Pancreas (tissue), 10 donors: Measurements from ENCODE around the gene ARMC6. TPM values are rescaled to one million over a fixed set of nuclear protein-coding genes. Genes with fewer than 3 reads are reported as not detected.

Experiments used
- ATAC-seq, 4 donors: fragments of 200-7000 bp; cut with Tn5 transposase; one replicate each; pipeline versions ENCODE4 v1.8.0 to v1.9.1; 2020; ENCODE audit warnings: mild to moderate bottlenecking in 4 of 4, moderate library complexity in 4 of 4
- DNase-seq, 6 donors: peaks; one replicate each; pipeline ENCODE4 v3.0.0-alpha.2; 2020
- FAIRE-seq: peaks from 2 replicates; lab custom pipeline; 2012; peaks lifted over from hg19 to GRCh38; lab: Jason Lieb, UNC
- H3K27ac ChIP-seq, 4 donors: fragments of 200-600 bp; sonication (generic); 1 replicate in 3 of 4; 2 replicates in 1 of 4; pipeline versions ENCODE4 v1.5.0 to v1.8.0; 2020
- H3K27me3 ChIP-seq, 4 donors: fragments of 200-600 bp; one replicate each; pipeline ENCODE4 v1.8.0; 2021
- H3K36me3 ChIP-seq, 3 donors: fragments of 200-600 bp; sonication (generic) in 1 of 3; one replicate each; pipeline versions ENCODE4 v1.5.0 to v1.8.0; 2020 to 2021
- H3K4me1 ChIP-seq, 3 donors: fragments of 200-600 bp; one replicate each; pipeline ENCODE4 v1.8.0; 2021
- H3K4me3 ChIP-seq, 4 donors: fragments of 200-600 bp; sonication (generic) in 2 of 4; one replicate each; pipeline versions ENCODE4 v1.5.0 to v1.8.0; 2020 to 2021
- H3K9me3 ChIP-seq, 4 donors: fragments of 200-600 bp; one replicate each; pipeline ENCODE4 v1.8.0; 2021
- WGBS, 2 donors: extraction: QIAGEN DNeasy Blood & Tissue Kit; methylation state at CpG; one replicate each; pipeline ENCODE4 v1.1.7; 2013; 5-methylcytosine and 5-hydroxymethylcytosine counted together
- intact Hi-C, 3 donors: fragments of 100-400 bp; cut with DNase I; formaldehyde crosslinking; loops; one replicate each; pipeline versions ENCODE4 v1.11.1 to v1.14.2; 2022
- polyA plus RNA-seq, 2 donors: library from polyadenylated mRNA; stranded (reverse); fragments of 200-250 nt; gene quantifications; one replicate each; pipeline ENCODE4 v1.2.3, GENCODE V29; 2013
- total RNA-seq, 6 donors: library from RNA; stranded (reverse); fragmentation: NEBNext Ultra II Directional in 4 of 6; extraction: Animal tissue kit (Norgen Biotek cat#: 25700) in 4 of 6; gene quantifications; one replicate each; pipeline versions ENCODE4 v1.2.1 to v1.2.4, GENCODE V29; 2021 to 2023
- TF ChIP-seq, protein P1 (sequence below), 4 donors: fragments of 200-600 bp; sonication (generic) in 3 of 4; IDR thresholded peaks; one replicate each; pipeline versions ENCODE4 v1.5.0 to v1.8.0; 2021; ENCODE audit warnings: antibody characterized with exemption in 4 of 4
- donor health status: healthy with polysubstance abuse.
- donor health status: DM: no; HTN: no; CAD: no; lungs with moderate emphysema.
- donor health status: DM: no; HTN: no; CAD: no.
- donor health status: control.
- donor health status: control.
- donor health status: Bipolar disorder and iron deficiency.
- donor health status: DM: yes; HTN: yes; CAD: no.
- donor health status: DM: no; HTN: no; CAD: no.
- donor health status: DM: no; HTN: no; CAD: no.
- donor health status: DM: yes; HTN: yes; CAD: no.

Gene ARMC6
- total and polyA plus RNA-seq, 8 donors = 3.1 to 18.3 (median 7.9) TPM

DNA sequence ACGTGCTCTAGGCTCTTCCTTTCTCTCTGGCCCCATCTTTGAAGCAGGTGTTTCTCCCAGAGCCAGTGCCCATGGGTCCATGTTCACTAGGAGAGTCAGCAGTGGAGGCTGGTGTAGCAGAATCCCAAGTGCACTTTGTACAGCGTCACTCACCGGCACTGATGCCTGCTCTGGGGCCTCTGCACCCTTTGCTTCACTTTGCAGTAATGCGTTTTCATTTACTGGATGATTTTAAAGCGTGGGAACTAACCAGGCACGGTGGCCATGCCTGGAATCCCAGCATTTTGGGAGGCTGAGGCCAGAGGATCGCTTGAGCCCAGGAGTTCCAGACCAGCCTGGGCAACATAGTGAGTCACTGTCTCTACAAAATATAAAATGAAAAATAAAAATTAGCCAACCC lies 61.1 kb downstream of the ARMC6 start:
- Histone ChIP-seq H3K36me3 (no peaks in the 10 kb centered on the region), H3K27me3 (no peaks in the 10 kb centered on the region), H3K9me3 (no peaks in the 10 kb centered on the region), H3K27ac (no peak overlapping the region), H3K4me3 (no peak overlapping the region), H3K4me1 (no peaks in the 10 kb centered on the region)
- TF ChIP-seq, protein P1, sequence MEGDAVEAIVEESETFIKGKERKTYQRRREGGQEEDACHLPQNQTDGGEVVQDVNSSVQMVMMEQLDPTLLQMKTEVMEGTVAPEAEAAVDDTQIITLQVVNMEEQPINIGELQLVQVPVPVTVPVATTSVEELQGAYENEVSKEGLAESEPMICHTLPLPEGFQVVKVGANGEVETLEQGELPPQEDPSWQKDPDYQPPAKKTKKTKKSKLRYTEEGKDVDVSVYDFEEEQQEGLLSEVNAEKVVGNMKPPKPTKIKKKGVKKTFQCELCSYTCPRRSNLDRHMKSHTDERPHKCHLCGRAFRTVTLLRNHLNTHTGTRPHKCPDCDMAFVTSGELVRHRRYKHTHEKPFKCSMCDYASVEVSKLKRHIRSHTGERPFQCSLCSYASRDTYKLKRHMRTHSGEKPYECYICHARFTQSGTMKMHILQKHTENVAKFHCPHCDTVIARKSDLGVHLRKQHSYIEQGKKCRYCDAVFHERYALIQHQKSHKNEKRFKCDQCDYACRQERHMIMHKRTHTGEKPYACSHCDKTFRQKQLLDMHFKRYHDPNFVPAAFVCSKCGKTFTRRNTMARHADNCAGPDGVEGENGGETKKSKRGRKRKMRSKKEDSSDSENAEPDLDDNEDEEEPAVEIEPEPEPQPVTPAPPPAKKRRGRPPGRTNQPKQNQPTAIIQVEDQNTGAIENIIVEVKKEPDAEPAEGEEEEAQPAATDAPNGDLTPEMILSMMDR (IDR thresholded peaks at IDR 0.05) = no peak
- ATAC-seq (no peak), DNase-seq (no peak), FAIRE-seq (no peak)
- intact Hi-C loops = no loop called here
- 85 to 88% methylated on average over 7 of the region's 7 CpGs for WGBS, 2 donors

DNA sequence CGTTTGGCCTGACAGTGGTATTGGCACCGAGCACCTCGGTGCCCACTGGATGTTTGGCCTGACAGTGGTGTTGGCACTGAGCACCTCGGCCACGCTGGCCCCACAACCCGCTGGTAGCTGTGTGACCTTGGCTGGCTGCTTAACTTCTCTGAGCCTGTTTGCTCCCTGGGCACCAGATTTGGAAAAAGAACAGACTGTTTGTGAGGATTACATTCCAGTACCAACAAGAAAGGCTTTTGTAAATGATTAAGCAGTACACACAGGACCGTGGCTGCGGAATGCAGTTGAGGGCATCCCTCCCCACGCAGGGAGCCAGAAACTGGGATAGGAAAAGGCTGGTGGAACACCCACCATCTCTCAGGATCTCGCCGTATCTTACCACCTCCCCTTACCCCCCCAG lies 62.3 kb downstream of the ARMC6 start:
- H3K4me3 ChIP-seq = no peak overlapping the region
- no peak for DNase-seq
- WGBS, 2 donors = 42 to 48% methylated on average over 11 of the region's 11 CpGs

DNA sequence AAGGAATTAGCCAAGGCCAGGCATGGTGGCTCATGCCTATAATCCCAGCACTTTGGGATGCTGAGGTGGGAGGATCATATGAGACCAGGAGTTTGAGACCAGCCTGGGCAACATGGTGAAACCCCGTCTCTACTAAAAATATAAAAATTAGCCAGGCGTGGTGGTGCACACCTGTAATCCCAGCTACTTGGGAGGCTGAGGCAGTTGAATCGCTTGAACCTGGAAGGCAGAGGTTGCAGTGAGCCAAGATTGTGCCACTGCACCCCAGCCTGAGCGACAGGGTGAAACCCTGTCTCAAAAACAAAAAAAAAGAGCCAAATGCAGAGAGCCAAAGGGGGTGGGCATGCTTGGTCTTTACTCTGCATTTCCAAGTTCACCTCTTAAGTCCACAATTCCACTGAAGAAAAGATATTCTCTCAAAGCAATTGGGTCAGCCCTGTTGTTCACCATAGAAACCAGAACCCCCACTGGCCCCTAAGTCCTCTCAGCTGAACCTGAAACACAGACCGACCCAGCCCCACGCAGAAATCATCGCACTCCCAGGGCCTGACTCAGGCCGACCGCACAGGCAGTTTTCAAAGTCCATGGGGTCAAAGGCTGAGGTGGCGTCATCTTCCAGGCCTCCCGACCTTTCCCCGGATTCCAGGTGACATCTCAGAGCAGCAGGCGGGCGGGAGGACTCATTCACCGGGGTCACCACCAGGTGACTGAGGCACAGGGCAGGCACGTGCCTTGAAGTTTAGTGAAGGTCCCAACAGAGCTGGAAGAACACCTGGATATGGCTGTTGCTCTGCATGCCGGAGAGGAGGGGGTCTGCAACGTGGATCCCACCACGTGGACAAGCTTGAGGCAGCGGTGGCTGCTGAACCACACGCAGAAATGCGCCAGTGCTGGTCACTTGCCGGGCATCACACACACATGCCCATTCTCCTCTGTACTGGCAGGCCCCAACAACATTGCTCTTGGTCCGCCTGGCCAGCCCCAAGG lies 63.5 kb downstream of the ARMC6 start:
- intact Hi-C loops = no loop called here
- no peaks in the 10 kb centered on the region for H3K4me1 ChIP-seq
- no peaks in the 10 kb centered on the region for H3K36me3 ChIP-seq
- ATAC-seq (no peak), DNase-seq (no peak), FAIRE-seq (no peak)
- H3K27me3 ChIP-seq = no peaks in the 10 kb centered on the region
- WGBS, 2 donors = 90 to 95% methylated on average over 24 of the region's 24 CpGs
- H3K27ac ChIP-seq = no peak overlapping the region
- TF ChIP-seq, protein P1 (IDR thresholded peaks at IDR 0.05) = no peak
- H3K9me3 ChIP-seq = no peaks in the 10 kb centered on the region
- H3K4me3 ChIP-seq = no peak overlapping the region

More for the DNA sequence above, 62.3 kb downstream of the ARMC6 start:
- no peaks in the 10 kb centered on the region for H3K9me3 ChIP-seq
- no peak overlapping the region for H3K27ac ChIP-seq
- no peaks in the 10 kb centered on the region for H3K4me1 ChIP-seq
- intact Hi-C loops = no loop called here
- ATAC-seq = no peak
- H3K36me3 ChIP-seq = no peaks in the 10 kb centered on the region
- no peaks in the 10 kb centered on the region for H3K27me3 ChIP-seq
- no peak for FAIRE-seq
- TF ChIP-seq, protein P1 (IDR thresholded peaks at IDR 0.05) = no peak

DNA sequence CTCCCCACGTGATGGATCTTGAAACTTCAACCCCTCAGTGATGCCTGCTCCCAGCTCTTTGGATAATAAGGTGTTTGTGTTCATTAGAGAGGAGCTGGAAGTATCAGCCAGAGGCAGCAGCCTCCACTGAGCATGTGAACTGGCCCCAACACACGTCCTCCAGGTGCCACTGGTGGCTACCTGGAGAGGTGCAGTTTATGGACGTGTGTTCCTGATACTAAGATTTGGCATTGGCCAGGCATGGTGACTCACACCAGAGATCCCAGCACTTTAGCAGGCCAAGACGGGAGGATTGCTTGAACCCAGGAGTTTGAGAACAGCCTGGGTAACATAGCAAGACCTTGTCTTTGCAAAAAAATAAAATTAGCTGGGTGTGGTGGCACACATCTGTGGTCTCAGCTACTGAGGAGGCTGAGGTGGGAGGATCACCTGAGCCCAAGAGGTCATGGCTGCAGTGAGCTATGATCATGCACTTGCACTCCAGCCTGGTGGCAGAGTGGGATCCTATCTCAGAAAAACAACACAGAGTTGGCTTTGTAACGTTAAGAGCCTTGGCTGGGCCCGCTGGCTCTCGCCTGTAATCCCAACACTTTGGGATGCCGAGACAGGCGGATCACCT lies 64.8 kb downstream of the ARMC6 start:
- Histone ChIP-seq H3K4me1 (no peaks in the 10 kb centered on the region), H3K27me3 (no peaks in the 10 kb centered on the region), H3K4me3 (no peak overlapping the region), H3K27ac (no peak overlapping the region), H3K36me3 (no peaks in the 10 kb centered on the region), H3K9me3 (no peaks in the 10 kb centered on the region)
- TF ChIP-seq, protein P1 (IDR thresholded peaks at IDR 0.05) = no peak
- intact Hi-C loops = no loop called here
- ATAC-seq (no peak), FAIRE-seq (no peak), DNase-seq (no peak)
- WGBS, 2 donors = 83 to 86% methylated on average over 9 of the region's 9 CpGs
